Progenitor cell of endocrine pancreas (in vitro differentiated cells): Measurements from ENCODE around the gene ZMYND19. TPM values are rescaled to one million over a fixed set of nuclear protein-coding genes. Genes with fewer than 3 reads are reported as not detected.
"Not testable (repeated sequence)": the region's sequence is repeated elsewhere in the genome, so short reads cannot be mapped to it uniquely, and the experiment has no call there.

ENCODE experiments used
- DNase-seq: peaks from one replicate; pipeline ENCODE4 v3.0.0; 2021; ENCODE audit warnings: low spot score; ENCODE audit not compliant: unreplicated experiment
- H3K27ac Mint-ChIP-seq: 2 replicates; pipeline ENCODE4 v1.8.0; 2021; ENCODE audit warnings: mild to moderate bottlenecking, moderate library complexity, mixed read lengths
- H3K27me3 Mint-ChIP-seq: 2 replicates; pipeline ENCODE4 v1.8.0; 2021; ENCODE audit warnings: mixed read lengths
- H3K36me3 Mint-ChIP-seq: 2 replicates; pipeline ENCODE4 v1.8.0; 2022; ENCODE audit warnings: mixed read lengths; ENCODE audit not compliant: insufficient read depth
- H3K4me1 Mint-ChIP-seq: 2 replicates; pipeline ENCODE4 v1.8.0; 2021; ENCODE audit warnings: low read depth, mixed read lengths
- H3K4me3 Mint-ChIP-seq: 2 replicates; pipeline ENCODE4 v1.8.0; 2021; ENCODE audit warnings: low read depth, mild to moderate bottlenecking, moderate library complexity, mixed read lengths
- H3K9me3 Mint-ChIP-seq: 2 replicates; pipeline ENCODE4 v1.8.0; 2021; ENCODE audit warnings: low read depth, mixed read lengths
- total RNA-seq: library from RNA; stranded (reverse); gene quantifications from 2 replicates; pipeline ENCODE4 v1.2.1, GENCODE V29; 2021
- TF ChIP-seq, protein P1 (sequence below): fragments of 200-600 bp; sonication (generic); IDR thresholded peaks from one replicate; pipeline ENCODE4 v1.5.0; 2021; ENCODE audit warnings: antibody characterized with exemption, mild to moderate bottlenecking; ENCODE audit not compliant: unreplicated experiment

The ZMYND19 gene
- total RNA-seq, 1 donor from 2014 or later = 38.8 TPM

DNA sequence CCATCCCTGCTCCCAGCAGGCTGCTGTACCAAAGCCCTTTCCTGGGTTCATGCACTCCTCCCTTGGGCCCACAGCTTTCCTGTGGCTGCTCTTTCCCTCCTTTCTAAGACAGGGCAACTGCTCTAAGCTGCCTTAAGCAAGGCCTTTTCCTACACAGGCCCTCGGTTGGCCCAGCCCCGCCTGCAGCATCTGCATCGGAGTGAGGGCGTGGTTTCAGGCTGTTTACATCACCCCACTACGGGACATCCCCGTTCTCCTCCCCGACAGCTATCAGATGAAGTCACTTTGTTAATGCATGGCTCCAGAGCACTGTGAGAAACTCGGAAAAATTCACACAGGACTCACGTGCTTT, 15.0 kb downstream of the ZMYND19 start:
- no peak for DNase-seq
- Mint-ChIP-seq H3K4me1 (peaks cover 10% of the 10 kb centered on the region), H3K9me3 (no peaks in the 10 kb centered on the region), H3K4me3 (no peak overlapping the region), H3K36me3 (peaks cover 5% of the 10 kb centered on the region), H3K27ac (peak overlapping the region; percentile 11), H3K27me3 (no peaks in the 10 kb centered on the region)
- TF ChIP-seq, protein P1, sequence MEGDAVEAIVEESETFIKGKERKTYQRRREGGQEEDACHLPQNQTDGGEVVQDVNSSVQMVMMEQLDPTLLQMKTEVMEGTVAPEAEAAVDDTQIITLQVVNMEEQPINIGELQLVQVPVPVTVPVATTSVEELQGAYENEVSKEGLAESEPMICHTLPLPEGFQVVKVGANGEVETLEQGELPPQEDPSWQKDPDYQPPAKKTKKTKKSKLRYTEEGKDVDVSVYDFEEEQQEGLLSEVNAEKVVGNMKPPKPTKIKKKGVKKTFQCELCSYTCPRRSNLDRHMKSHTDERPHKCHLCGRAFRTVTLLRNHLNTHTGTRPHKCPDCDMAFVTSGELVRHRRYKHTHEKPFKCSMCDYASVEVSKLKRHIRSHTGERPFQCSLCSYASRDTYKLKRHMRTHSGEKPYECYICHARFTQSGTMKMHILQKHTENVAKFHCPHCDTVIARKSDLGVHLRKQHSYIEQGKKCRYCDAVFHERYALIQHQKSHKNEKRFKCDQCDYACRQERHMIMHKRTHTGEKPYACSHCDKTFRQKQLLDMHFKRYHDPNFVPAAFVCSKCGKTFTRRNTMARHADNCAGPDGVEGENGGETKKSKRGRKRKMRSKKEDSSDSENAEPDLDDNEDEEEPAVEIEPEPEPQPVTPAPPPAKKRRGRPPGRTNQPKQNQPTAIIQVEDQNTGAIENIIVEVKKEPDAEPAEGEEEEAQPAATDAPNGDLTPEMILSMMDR = no peak

DNA sequence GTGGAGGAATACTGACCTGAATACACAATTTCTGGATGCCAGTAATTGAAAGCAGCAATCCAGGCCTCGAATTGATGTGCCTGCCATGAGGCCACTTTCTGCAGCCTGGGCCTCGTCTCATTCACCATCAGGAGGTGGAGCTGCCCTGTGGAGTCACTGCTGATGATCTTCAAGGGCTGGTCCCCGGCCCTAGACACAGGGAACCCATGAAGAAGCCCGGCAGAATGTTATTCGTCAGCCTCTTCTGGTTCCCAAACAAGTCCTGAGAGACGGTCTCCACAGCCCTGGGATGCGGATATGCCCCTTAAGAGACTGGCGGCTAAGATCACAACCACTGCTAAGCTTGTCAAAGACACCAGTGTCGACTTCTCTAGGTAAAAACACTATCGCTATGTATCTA, 16.1 kb downstream of the ZMYND19 start:
- H3K9me3 Mint-ChIP-seq = no peaks in the 10 kb centered on the region
- H3K4me3 Mint-ChIP-seq = no peak overlapping the region
- no peak overlapping the region for H3K27ac Mint-ChIP-seq
- H3K4me1 Mint-ChIP-seq = peaks cover 10% of the 10 kb centered on the region
- TF ChIP-seq, protein P1 = no peak
- H3K36me3 Mint-ChIP-seq = peaks cover 7% of the 10 kb centered on the region
- DNase-seq = no peak
- H3K27me3 Mint-ChIP-seq = no peaks in the 10 kb centered on the region

DNA sequence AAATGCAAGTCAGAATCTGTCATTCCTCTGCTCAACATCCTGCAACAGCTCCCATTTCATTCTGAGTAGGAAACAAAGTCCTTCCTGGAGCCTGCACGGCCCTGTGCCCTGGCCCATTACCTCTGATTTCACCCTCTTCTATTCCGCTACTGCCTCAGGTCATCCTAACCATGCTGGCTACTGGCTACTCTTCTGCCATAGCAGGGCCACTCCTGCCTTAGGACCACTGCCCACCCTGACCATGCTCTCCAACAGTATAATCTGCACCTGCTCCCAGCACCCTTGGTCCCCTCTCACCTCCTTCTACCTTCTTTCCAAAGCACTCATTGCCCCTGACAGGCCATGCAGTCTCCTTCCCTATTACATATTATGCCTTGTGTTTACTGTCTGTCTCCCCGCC, 19.7 kb downstream of the ZMYND19 start:
- no peaks in the 10 kb centered on the region for H3K9me3 Mint-ChIP-seq
- H3K4me1 Mint-ChIP-seq = no peaks in the 10 kb centered on the region
- no peaks in the 10 kb centered on the region for H3K27me3 Mint-ChIP-seq
- TF ChIP-seq, protein P1 = no peak
- H3K4me3 Mint-ChIP-seq = no peak overlapping the region
- H3K36me3 Mint-ChIP-seq = peaks cover 9% of the 10 kb centered on the region
- DNase-seq = no peak
- H3K27ac Mint-ChIP-seq = peak overlapping the region; percentile 69

DNA sequence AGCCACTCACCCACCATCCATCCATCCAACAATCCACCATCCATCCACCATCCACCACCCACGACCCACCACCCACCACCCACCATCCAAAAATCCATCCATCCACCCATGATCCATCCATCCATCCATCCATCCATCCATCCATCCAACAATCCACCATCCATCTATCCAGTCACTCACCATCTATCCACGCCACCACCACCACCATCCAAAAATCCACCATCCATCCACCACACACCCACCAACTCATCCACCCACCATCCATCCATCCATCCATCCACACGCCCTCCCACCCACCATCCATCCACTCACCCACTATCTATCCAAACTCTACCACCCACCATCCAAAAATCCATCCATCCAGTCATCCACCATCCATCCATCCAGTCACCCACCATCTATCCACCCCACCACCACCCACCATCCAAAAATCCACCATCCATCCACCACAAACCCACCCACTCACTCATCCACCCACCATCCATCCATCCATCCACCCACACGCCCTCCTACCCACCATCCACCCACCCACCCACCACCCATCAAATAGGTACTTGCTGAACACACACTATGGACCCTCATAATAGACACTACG, 20.6 kb downstream of the ZMYND19 start:
- Mint-ChIP-seq H3K36me3 (peaks cover 9% of the 10 kb centered on the region), H3K27ac (no peak overlapping the region), H3K4me1 (no peaks in the 10 kb centered on the region), H3K9me3 (no peaks in the 10 kb centered on the region), H3K27me3 (no peaks in the 10 kb centered on the region), H3K4me3 (no peak overlapping the region)
- no peak for DNase-seq
- TF ChIP-seq, protein P1 = no peak

DNA sequence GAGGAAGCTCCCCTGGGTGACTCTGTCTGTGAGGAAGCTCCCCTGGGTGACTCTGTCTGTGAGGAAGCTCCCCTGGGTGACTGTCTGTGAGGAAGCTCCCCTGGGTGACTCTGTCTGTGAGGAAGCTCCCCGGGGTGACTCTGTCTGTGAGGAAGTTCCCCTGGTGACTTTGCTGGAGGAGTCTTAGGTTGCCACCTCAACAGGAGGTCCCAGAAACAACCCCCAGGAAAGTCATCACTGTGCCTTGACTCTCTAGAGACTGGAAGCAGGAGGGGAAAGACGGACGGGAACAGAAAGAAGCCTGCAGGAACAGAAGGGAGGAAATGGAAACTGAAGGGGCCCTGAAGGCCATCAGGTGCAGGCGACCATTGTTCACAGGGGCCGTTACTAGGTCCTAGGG, 21.9 kb downstream of the ZMYND19 start:
- H3K4me3 Mint-ChIP-seq, H3K9me3 Mint-ChIP-seq, H3K4me1 Mint-ChIP-seq, H3K27ac Mint-ChIP-seq, DNase-seq, H3K27me3 Mint-ChIP-seq: not testable (repeated sequence)
- H3K36me3 Mint-ChIP-seq = peaks cover 13% of the 10 kb centered on the region

DNA sequence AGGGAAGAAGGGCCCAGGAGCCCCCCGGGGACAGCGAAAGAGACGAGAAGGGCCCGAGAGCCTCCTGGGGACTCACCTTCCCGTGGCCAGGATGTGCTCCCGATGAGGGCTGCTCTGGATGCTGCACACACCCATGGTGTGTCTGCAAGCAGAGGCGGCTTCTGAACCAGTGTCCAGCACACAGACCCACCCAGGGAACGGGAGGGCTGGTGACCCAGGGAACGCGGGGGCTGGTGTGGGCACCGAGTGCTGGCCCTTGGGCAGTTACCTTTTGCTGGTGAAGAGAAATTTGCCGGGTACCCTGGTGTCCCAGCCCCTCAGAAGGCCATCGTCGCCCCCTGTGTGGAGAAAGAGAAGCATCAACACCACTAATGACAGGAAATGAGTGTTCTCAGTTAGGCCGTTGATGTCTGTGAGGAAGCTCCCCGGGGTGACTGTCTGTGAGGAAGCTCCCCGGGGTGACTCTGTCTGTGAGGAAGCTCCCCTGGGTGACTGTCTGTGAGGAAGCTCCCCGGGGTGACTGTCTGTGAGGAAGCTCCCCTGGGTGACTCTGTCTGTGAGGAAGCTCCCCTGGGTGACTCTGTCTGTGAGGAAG, 25.4 kb downstream of the ZMYND19 start:
- Mint-ChIP-seq H3K4me1 (no peaks in the 10 kb centered on the region), H3K36me3 (peaks cover 19% of the 10 kb centered on the region), H3K27me3 (no peaks in the 10 kb centered on the region), H3K4me3 (no peak overlapping the region), H3K9me3 (no peaks in the 10 kb centered on the region), H3K27ac (no peak overlapping the region)
- DNase-seq = no peak
- TF ChIP-seq, protein P1 = no peak
